T-helper 1 cell treated with Interleukin-12 subunit alpha and Interleukin-12 subunit beta and Interleukin-4 antibody, amounts not matched to agents 30 μg/mL and 1 μg/mL, for 36 hours (primary cell): ENCODE data around the gene GBA3.

Experiments used
- H3K27ac Mint-ChIP-seq: one replicate; pipeline ENCODE4 v1.8.0; 2021; ENCODE audit warnings: mild to moderate bottlenecking, mixed read lengths
- H3K27me3 Mint-ChIP-seq: one replicate; pipeline ENCODE4 v1.8.0; 2021; ENCODE audit warnings: low read depth, mixed read lengths
- H3K36me3 Mint-ChIP-seq: one replicate; pipeline ENCODE4 v1.8.0; 2021; ENCODE audit warnings: low read depth, mixed read lengths
- H3K4me1 Mint-ChIP-seq: one replicate; pipeline ENCODE4 v1.8.0; 2021; ENCODE audit warnings: low read depth, mixed read lengths
- H3K4me3 Mint-ChIP-seq: one replicate; pipeline ENCODE4 v1.8.0; 2021; ENCODE audit warnings: mild to moderate bottlenecking, moderate library complexity, mixed read lengths
- H3K9me3 Mint-ChIP-seq: one replicate; pipeline ENCODE4 v1.8.0; 2021; ENCODE audit warnings: mixed read lengths

The GBA3 gene

GRCh38 chr4:22677780-22678179, 15.0 kb upstream of the GBA3 start:
- no peaks in the 10 kb centered on the region for H3K27me3 Mint-ChIP-seq
- no peaks in the 10 kb centered on the region for H3K9me3 Mint-ChIP-seq
- no peak overlapping the region for H3K4me3 Mint-ChIP-seq
- H3K4me1 Mint-ChIP-seq, result peaks cover 12% of the 10 kb centered on the region
- no peak overlapping the region for H3K27ac Mint-ChIP-seq
- no peaks in the 10 kb centered on the region for H3K36me3 Mint-ChIP-seq

GRCh38 chr4:22678940-22679854, 13.5 kb upstream of the GBA3 start:
- H3K27me3 Mint-ChIP-seq, result no peaks in the 10 kb centered on the region
- H3K36me3 Mint-ChIP-seq, result no peaks in the 10 kb centered on the region
- H3K4me1 Mint-ChIP-seq, result peaks cover 4% of the 10 kb centered on the region
- no peak overlapping the region for H3K4me3 Mint-ChIP-seq
- no peaks in the 10 kb centered on the region for H3K9me3 Mint-ChIP-seq
- H3K27ac Mint-ChIP-seq, result no peak overlapping the region

- Mint-ChIP-seq H3K9me3 (no peaks in the 10 kb centered on the region), H3K27ac (no peak overlapping the region), H3K36me3 (no peaks in the 10 kb centered on the region), H3K4me3 (no peak overlapping the region), H3K4me1 (peaks cover 3% of the 10 kb centered on the region), H3K27me3 (no peaks in the 10 kb centered on the region)
These were observed 12.6 kb upstream of the GBA3 start for GRCh38 chr4:22680065-22680642.

- Mint-ChIP-seq H3K36me3 (no peaks in the 10 kb centered on the region), H3K4me1 (no peaks in the 10 kb centered on the region), H3K4me3 (no peak overlapping the region), H3K27ac (no peak overlapping the region), H3K9me3 (no peaks in the 10 kb centered on the region), H3K27me3 (no peaks in the 10 kb centered on the region)
These were observed 9.0 kb upstream of the GBA3 start for GRCh38 chr4:22683726-22684125.

- H3K4me1 Mint-ChIP-seq, result no peaks in the 10 kb centered on the region
- H3K27me3 Mint-ChIP-seq, result no peaks in the 10 kb centered on the region
- no peak overlapping the region for H3K27ac Mint-ChIP-seq
- no peak overlapping the region for H3K4me3 Mint-ChIP-seq
- H3K9me3 Mint-ChIP-seq, result no peaks in the 10 kb centered on the region
- no peaks in the 10 kb centered on the region for H3K36me3 Mint-ChIP-seq
These were observed 6.6 kb upstream of the GBA3 start for GRCh38 chr4:22686141-22686540.

GRCh38 chr4:22688236-22688635, 4.5 kb upstream of the GBA3 start:
- Mint-ChIP-seq H3K4me3 (no peak overlapping the region), H3K27ac (no peak overlapping the region), H3K4me1 (no peaks in the 10 kb centered on the region), H3K9me3 (no peaks in the 10 kb centered on the region), H3K27me3 (peaks cover 7% of the 10 kb centered on the region), H3K36me3 (no peaks in the 10 kb centered on the region)

GRCh38 chr4:22689428-22689827, 3.3 kb upstream of the GBA3 start:
- no peaks in the 10 kb centered on the region for H3K4me1 Mint-ChIP-seq
- no peak overlapping the region for H3K4me3 Mint-ChIP-seq
- no peak overlapping the region for H3K27ac Mint-ChIP-seq
- no peaks in the 10 kb centered on the region for H3K36me3 Mint-ChIP-seq
- peaks cover 7% of the 10 kb centered on the region for H3K27me3 Mint-ChIP-seq
- no peaks in the 10 kb centered on the region for H3K9me3 Mint-ChIP-seq

- H3K36me3 Mint-ChIP-seq, result no peaks in the 10 kb centered on the region
- H3K4me1 Mint-ChIP-seq, result no peaks in the 10 kb centered on the region
- H3K27me3 Mint-ChIP-seq, result peaks cover 7% of the 10 kb centered on the region
- H3K27ac Mint-ChIP-seq, result no peak overlapping the region
- no peaks in the 10 kb centered on the region for H3K9me3 Mint-ChIP-seq
- H3K4me3 Mint-ChIP-seq, result no peak overlapping the region
These were observed 2.3 kb downstream of the GBA3 start for GRCh38 chr4:22695029-22695428.

- no peak overlapping the region for H3K27ac Mint-ChIP-seq
- no peaks in the 10 kb centered on the region for H3K4me1 Mint-ChIP-seq
- peaks cover 5% of the 10 kb centered on the region for H3K9me3 Mint-ChIP-seq
- no peaks in the 10 kb centered on the region for H3K36me3 Mint-ChIP-seq
- no peak overlapping the region for H3K4me3 Mint-ChIP-seq
- peaks cover 7% of the 10 kb centered on the region for H3K27me3 Mint-ChIP-seq
These were observed 3.2 kb downstream of the GBA3 start for GRCh38 chr4:22695917-22696316.

GRCh38 chr4:22703912-22704311, 11.2 kb downstream of the GBA3 start:
- peaks cover 7% of the 10 kb centered on the region for H3K4me1 Mint-ChIP-seq
- no peak overlapping the region for H3K4me3 Mint-ChIP-seq
- peaks cover 11% of the 10 kb centered on the region for H3K9me3 Mint-ChIP-seq
- peaks cover 4% of the 10 kb centered on the region for H3K27me3 Mint-ChIP-seq
- H3K27ac Mint-ChIP-seq, result no peak overlapping the region
- no peaks in the 10 kb centered on the region for H3K36me3 Mint-ChIP-seq

GRCh38 chr4:22707390-22707789, 14.7 kb downstream of the GBA3 start:
- Mint-ChIP-seq H3K36me3 (no peaks in the 10 kb centered on the region), H3K27ac (no peak overlapping the region), H3K9me3 (no peaks in the 10 kb centered on the region), H3K4me1 (peaks cover 7% of the 10 kb centered on the region), H3K4me3 (no peak overlapping the region), H3K27me3 (peaks cover 6% of the 10 kb centered on the region)

GRCh38 chr4:22708961-22709360, 16.2 kb downstream of the GBA3 start:
- Mint-ChIP-seq H3K4me1 (peaks cover 7% of the 10 kb centered on the region), H3K9me3 (no peaks in the 10 kb centered on the region), H3K4me3 (no peak overlapping the region), H3K27ac (no peak overlapping the region), H3K36me3 (no peaks in the 10 kb centered on the region), H3K27me3 (peaks cover 3% of the 10 kb centered on the region)

- peaks cover 3% of the 10 kb centered on the region for H3K27me3 Mint-ChIP-seq
- H3K4me1 Mint-ChIP-seq, result peaks cover 5% of the 10 kb centered on the region
- no peak overlapping the region for H3K27ac Mint-ChIP-seq
- no peaks in the 10 kb centered on the region for H3K9me3 Mint-ChIP-seq
- H3K4me3 Mint-ChIP-seq, result no peak overlapping the region
- no peaks in the 10 kb centered on the region for H3K36me3 Mint-ChIP-seq
These were observed 19.4 kb downstream of the GBA3 start for GRCh38 chr4:22712105-22712504.

- H3K36me3 Mint-ChIP-seq, result no peaks in the 10 kb centered on the region
- H3K4me1 Mint-ChIP-seq, result peaks cover 2% of the 10 kb centered on the region
- no peaks in the 10 kb centered on the region for H3K9me3 Mint-ChIP-seq
- H3K4me3 Mint-ChIP-seq, result no peak overlapping the region
- no peak overlapping the region for H3K27ac Mint-ChIP-seq
- H3K27me3 Mint-ChIP-seq, result peaks cover 3% of the 10 kb centered on the region
These were observed 19.8 kb downstream of the GBA3 start for GRCh38 chr4:22712529-22712928.

GRCh38 chr4:22713841-22714240, 21.1 kb downstream of the GBA3 start:
- Mint-ChIP-seq H3K4me3 (no peak overlapping the region), H3K36me3 (no peaks in the 10 kb centered on the region), H3K4me1 (no peaks in the 10 kb centered on the region), H3K9me3 (no peaks in the 10 kb centered on the region), H3K27ac (no peak overlapping the region), H3K27me3 (peaks cover 3% of the 10 kb centered on the region)
